Stromal cell of bone marrow (primary cell): ENCODE measurements around the gene INSR.

ENCODE experiments used
- DNase-seq: peaks from one replicate; pipeline ENCODE4 v3.0.0-alpha.2; 2012; ENCODE audit warnings: low read depth

INSR gene

GRCh38 chr19:7140137-7140536 lies 154.1 kb downstream of the INSR start:
- no peak for DNase-seq

- DNase-seq: no peak
Observed at GRCh38 chr19:7139095-7139494, 155.1 kb downstream of the INSR start.

DNA sequence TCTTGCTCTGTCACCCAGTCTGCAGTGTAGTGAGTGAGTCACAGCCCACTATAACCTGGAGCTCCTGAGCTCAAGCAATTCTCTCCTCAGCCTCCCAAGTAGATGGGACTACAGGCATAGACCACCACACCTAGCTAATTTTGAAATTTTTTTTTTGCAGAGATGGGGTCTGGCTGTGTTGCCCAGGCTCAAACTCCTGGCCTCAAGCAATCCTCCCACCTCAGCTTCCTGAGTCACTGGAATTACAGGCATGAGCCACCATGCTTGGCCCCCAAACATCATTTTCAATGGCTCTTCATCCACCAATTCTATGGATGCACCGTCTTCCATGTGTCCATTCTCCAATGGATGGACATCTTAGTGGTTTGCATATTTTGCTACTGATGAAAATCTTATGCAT lies 155.8 kb downstream of the INSR start:
- DNase-seq: no peak

DNA sequence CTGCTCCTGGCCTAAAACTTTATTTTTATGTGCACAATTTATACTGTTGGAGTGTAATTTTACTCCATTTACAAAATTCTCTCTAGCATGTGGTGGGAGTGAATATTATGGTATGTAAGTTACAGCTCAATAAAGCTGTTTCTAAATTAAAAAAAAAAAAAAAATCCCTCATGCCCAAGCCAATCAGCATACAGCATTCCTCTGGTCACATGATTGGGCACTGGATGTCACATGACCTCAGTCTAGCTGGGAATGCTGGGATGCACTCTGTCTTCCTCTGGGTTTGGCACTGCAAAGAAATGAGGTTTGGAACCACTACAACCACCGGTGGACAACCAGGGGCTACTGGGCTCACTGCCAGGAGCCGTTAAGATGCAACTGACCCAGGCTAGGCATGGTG lies 157.1 kb downstream of the INSR start:
- no peak for DNase-seq

- no peak for DNase-seq
Observed at GRCh38 chr19:7132054-7132453, 162.2 kb downstream of the INSR start.

DNA sequence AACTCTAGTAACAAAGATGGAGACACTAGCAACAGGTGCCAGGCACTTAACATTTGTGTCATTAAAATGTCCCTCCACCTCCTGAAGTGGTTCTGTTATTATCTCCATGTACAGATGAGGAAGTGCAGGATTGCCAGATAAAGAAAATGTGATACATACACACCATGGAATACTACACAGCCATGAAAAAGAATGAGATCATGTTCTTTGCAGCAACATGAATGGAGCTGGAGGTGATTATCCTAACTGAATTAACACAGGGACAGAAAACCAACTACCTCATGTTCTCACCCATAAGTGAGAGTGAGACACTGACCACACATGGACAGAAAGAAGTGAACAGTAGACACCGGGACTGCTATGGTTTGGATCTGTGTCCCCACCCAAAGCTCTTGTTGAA lies 164.2 kb downstream of the INSR start:
- DNase-seq: no peak

DNA sequence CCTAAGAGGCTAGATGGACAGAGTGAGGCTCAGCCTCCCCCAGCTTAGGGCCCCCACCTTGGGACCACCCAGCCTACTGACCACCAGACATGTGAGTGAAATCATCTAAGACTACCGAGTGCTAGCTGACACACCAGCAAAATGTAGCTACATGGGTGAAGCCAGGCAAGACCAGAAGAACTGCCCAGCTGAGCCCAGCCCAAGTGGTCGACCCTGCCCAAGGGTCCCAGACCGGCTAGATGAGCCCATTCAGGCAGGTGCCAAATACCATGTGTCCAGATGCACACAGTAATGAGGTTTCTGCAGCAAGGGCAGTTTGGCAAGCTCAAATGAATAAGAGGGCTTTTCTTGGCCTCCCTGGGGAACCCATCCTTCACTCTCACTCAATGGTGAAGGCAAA lies 168.1 kb downstream of the INSR start:
- no peak for DNase-seq

DNA sequence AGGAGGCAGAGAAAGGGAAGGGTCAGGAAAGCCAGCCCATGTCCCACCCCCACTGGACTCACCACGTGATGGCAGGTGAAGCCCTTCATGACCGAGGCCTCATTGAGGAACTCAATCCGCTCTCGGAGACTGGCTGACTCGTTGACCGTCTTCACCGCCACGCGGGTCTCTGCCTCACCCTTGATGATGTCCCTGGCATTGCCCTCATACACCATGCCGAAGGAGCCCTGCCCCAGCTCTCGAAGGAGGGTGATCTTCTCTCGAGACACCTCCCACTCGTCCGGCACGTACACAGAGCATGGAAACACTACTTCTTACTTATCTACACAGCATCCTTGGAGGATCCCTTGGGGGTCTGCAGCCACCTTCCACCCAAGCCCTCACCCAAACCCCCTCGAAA lies 169.0 kb downstream of the INSR start:
- no peak for DNase-seq

- DNase-seq: no peak
Observed at GRCh38 chr19:7124782-7125181, 169.4 kb downstream of the INSR start.

DNA sequence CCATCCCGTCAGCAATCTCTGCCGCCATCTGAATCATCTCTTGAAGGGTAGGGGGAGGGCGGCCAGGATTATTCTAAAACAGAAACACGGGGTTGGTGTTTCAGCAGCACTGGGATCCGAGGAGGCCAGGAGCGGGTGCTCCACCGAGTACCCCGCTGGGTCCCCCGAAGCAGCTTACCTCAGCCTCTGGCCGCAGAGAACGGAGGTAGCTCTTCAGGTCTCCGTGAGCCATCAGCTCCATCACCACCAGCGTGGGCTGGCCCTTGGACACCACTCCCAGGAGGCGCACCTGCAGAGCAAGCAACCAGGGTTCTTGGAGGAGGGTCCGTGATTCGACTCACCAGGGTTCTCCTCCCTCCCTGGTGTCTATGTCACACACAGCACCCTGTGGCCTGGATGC lies 171.5 kb downstream of the INSR start:
- no peak for DNase-seq

DNA sequence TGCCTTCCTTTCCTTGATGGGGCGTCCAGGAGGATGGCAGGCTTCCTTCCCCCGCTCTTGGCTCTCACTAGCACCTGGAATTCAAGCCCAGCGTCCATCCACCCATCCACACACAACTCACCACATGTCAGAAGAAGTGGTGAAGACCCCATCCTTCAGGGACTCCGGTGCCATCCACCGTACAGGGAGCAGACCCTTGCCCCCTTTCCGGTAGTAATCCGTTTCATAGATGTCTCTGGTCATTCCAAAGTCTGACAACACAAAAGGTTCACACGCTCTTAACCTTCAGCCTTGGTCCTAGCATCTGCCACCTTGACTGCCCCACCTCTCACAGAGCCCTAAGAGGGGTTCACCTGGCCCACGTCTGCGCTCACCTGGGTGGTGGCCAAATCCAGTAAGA lies 173.7 kb downstream of the INSR start:
- no peak for DNase-seq

DNA sequence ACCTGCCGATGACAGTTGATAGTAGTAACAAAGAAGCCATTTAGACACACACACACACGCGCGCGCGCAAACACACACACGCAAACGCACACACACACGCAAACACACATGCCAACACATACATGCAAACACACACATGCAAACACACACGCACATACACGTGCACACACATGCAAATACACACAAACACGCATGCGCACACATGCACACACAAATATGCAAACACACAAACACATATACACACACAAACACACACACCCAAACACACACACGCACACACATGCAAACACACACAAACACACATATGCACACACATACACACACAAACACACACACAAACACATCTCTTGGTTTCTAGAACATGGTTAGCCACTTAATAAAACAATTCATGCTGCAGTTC lies 174.6 kb downstream of the INSR start:
- no peak for DNase-seq

- DNase-seq: no peak
Observed at GRCh38 chr19:7117248-7117647, 177.0 kb downstream of the INSR start.

DNA sequence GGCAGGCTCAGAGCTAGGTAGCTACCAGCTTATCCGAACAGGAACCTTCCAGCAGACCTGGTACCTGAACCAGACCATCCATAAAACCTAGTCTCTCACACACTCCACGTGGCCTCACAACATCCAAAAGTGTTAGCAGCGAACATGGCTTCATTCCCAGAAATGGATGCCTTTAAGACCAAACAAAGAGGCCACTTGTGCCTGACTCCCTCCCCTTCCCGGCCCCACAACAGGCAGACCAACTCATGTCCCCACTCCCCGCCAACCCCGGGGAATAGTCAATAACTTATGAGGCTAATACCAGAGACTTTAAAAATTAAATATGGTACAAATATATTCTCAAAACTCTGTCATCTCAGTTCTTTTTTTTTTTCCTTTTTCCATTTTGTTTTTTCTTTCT lies 178.5 kb downstream of the INSR start:
- no peak for DNase-seq

DNA sequence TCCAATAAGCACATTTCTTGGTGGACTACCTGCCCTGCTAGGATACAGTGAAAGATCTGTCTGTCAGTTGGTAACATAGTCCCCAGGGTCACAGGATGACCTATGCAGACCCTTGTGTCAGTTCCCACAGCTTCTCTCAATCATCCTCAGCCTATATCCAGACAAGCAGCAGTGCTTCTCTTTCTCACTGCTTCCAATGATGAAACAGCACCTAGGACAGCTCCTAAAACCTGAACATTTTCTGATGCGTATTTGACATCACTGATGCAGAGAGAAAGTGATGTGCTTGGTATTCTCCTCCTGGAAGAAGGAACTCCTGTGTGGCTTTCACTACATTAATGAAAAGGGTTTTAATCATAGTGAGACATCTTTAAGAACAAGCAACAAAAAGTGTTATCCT lies 181.0 kb downstream of the INSR start:
- DNase-seq: no peak

GRCh38 chr19:7112675-7113074 lies 181.5 kb downstream of the INSR start:
- DNase-seq: no peak

DNA sequence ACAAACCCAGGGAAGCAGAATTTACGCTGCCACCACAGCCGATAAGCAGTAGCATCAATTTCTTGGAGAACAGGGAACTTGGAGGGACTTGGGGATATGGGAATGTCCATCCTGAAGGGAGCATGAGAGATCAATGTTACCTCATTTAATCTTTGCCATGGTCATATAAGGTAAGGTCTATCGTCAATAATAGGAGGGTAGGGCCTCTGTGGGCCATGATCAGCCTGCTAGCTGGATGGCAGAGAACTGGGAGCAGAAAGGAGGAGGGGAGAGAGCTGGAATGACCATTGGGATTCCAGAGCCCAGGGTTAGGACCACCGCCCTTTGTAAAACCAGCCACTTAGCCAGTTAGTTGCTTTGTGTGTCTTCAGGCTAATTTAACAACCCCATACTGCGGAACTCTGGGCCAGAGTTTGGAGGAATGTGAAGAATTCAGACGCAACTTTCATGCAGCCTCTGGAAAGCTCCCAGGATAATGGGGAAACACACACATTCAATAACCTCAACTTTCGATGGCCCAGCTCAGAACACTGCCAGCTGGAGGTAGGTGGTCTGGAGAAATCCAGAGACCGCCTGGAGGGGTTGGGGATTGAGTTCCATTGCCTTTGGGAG lies 184.4 kb downstream of the INSR start:
- DNase-seq: no peak

DNA sequence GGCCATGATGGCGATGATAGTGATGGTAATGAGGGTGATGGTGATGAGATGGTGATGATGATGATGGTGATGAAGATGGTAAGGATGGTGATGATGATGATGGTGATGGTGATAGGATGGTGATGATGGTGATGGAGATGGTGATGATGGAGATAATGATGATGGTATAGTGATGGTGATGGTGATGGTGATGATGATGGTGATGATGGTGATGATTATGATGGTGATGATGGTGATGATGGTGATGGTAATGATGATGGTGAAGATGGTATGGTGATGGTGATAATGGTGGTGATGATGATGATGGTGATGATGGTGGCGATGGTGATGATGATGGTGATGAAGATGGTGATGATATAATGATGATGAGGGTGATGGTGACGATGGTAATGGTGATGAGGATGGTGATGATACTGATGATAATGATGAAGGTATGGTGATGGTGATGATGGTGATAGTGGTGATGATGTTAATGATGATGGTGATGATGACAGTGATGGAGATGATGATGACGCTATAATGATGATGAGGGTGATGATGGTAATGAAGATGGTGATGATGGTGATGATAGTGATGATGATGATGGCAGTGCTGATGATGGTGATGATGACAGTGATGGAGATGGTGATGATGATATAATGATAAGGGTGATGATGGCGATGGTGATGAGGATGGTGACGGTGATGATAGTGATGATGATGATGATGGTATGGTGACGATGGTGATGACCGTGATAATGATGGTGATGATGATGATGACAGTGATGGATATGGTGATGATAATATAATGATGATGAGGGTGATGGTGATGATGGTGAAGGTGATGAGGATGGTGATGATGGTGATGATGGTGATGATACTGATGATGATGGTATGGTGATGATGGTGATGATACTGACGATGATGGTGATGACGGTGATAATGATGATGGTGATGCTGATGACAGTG lies 187.2 kb downstream of the INSR start:
- no peak for DNase-seq

DNA sequence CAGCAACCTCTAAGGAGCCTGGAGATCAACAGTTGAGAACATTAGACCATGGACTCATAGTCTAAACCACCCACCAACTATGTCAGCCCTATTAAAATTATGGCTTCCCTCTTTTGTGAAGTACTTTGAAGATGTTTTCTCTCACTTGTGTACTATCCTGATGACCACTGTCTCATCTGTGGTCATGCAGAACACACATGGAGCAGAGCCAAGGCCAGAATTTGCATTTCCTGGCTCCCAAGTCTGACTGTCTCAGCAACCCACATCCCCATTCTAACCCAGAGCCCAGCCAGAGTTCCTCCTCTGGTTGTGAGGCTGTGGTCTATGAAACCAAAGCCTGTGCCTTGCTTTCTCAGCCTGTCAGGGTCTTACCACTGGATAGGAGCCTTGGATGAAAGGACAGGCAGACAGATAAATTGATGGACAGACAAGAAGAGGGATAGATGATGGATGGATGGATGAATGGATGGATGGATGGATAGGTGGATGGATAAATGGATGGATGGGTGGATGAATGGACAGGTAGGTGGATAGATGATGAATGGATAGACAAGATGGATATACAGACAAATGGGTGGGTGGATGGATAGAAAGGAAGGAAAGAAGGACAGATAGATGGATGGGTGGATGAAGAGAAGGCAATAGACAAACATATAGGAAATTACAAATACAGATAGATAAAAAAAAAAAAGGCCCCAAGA lies 189.3 kb downstream of the INSR start:
- DNase-seq: no peak

DNA sequence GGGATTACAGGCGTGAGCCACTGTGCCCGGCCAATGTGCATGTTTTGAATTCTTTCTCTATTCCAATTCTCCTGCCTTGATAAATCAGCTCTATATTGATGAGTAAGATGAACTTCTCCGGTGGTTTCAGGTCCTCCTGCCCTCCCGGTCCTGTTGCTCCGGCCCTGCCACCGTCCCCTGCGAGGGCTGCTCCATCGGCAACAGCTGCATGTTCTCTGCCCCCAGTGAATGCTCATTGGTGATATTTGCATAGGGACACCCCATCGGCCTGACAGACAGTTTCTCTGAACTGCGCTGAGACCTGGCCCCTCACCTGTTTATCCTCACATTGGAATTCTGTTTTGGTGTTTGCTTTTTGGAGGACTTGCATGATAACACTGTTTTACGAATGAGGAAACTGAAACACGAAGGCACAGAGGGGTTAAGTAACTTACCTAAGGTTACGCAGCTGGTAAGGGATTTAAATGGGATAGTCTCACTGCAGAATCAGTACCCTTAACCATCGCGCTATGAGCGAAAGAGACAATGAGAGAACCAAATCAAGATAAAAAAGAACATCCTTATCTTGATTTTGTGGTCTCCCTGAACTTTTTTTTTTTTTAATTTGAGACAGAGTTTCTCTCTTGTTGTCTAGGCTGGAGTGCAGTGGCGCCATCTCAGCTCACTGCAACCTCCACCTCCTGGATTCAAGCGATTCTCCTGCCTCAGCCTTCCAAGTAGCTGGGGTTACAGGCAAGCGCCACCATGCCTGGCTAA lies 192.5 kb downstream of the INSR start:
- DNase-seq: no peak

DNA sequence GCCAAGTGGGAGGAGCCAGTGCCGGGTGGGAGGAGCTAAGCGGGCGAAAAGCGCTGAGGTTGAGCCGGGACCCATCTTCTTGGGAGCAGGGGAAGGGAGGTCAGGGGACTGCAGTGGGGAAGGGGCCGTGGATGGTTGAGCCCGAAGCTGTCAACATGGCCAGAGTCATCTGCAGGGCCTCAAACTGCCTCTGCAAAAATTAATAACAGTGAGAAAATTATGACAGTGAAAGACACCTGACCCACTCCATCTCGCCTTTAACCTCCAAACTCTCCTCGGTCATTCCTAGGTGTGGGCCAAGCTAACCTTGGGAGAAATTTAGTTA lies 194.7 kb downstream of the INSR start:
- DNase-seq: no peak
